ENCODE data around the gene IQCE. TPM values are rescaled to one million over a fixed set of nuclear protein-coding genes. Genes with fewer than 3 reads are reported as not detected.
"Not testable (repeated sequence)": the region's sequence is repeated elsewhere in the genome, so short reads cannot be mapped to it uniquely, and the experiment has no call there.

Gene IQCE
- total RNA-seq, 1 donor from 2014 or later, result 5.2 TPM

- Histone ChIP-seq H3K27me3 (no peaks in the 10 kb centered on the region), H3K36me3 (peaks cover 4 to 13% of the 10 kb centered on the region in 2 donors), H3K9me3 (no peaks in the 10 kb centered on the region), H3K4me1 (no peaks in the 10 kb centered on the region), H3K27ac (no peak overlapping the region), H3K4me3 (no peak overlapping the region)
- no peak for DNase-seq (ENCODE audit: extremely low spot score in 2 of 2)
- intact Hi-C loops (cut with DNase I), result no loop called here
- no peak for TF ChIP-seq POLR2A (IDR thresholded peaks at IDR 0.05)
- no peak for TF ChIP-seq POLR2AphosphoS5 (IDR thresholded peaks at IDR 0.05; ENCODE audit: insufficient read depth in 1 of 2, low read depth in 1 of 2)
- TF ChIP-seq CTCF (IDR thresholded peaks at IDR 0.05), result no peak
Observed at GRCh38 chr7:2583798-2584580, 25.2 kb downstream of the IQCE start.

GRCh38 chr7:2585446-2585845, 26.7 kb downstream of the IQCE start:
- Histone ChIP-seq H3K4me3 (no peak overlapping the region), H3K9me3 (no peaks in the 10 kb centered on the region), H3K36me3 (peaks cover 4 to 24% of the 10 kb centered on the region in 2 donors), H3K27ac (no peak overlapping the region), H3K4me1 (no peaks in the 10 kb centered on the region), H3K27me3 (no peaks in the 10 kb centered on the region)
- intact Hi-C loops (cut with DNase I), result no loop called here
- no peak for TF ChIP-seq POLR2AphosphoS5 (IDR thresholded peaks at IDR 0.05; ENCODE audit: insufficient read depth in 1 of 2, low read depth in 1 of 2)
- no peak for TF ChIP-seq POLR2A (IDR thresholded peaks at IDR 0.05)
- no peak for TF ChIP-seq CTCF (IDR thresholded peaks at IDR 0.05)
- no peak for DNase-seq (ENCODE audit: extremely low spot score in 2 of 2)

- Histone ChIP-seq H3K4me1 (no peaks in the 10 kb centered on the region), H3K36me3 (peaks cover 4 to 33% of the 10 kb centered on the region in 2 donors), H3K9me3 (no peaks in the 10 kb centered on the region), H3K27me3 (no peaks in the 10 kb centered on the region), H3K27ac (no peak overlapping the region), H3K4me3 (no peak overlapping the region)
- no peak for DNase-seq (ENCODE audit: extremely low spot score in 2 of 2)
- intact Hi-C loops (cut with DNase I), result no loop called here
- TF ChIP-seq POLR2AphosphoS5 (IDR thresholded peaks at IDR 0.05; ENCODE audit: insufficient read depth in 1 of 2, low read depth in 1 of 2), result no peak
- TF ChIP-seq CTCF (IDR thresholded peaks at IDR 0.05), result no peak
- no peak for TF ChIP-seq POLR2A (IDR thresholded peaks at IDR 0.05)
Observed at GRCh38 chr7:2586326-2587020, 27.7 kb downstream of the IQCE start.

- intact Hi-C loops (cut with DNase I), result no loop called here
- H3K9me3 ChIP-seq, result no peaks in the 10 kb centered on the region
- no peak overlapping the region for H3K4me3 ChIP-seq
- H3K4me1 ChIP-seq, result no peaks in the 10 kb centered on the region
- no peaks in the 10 kb centered on the region for H3K27me3 ChIP-seq
- H3K36me3 ChIP-seq, result peaks cover 4 to 33% of the 10 kb centered on the region in 2 donors
- no peak overlapping the region for H3K27ac ChIP-seq
- TF ChIP-seq POLR2A (IDR thresholded peaks at IDR 0.05), result no peak
- no peak for DNase-seq (ENCODE audit: extremely low spot score in 2 of 2)
Observed at GRCh38 chr7:2587134-2587533, 28.4 kb downstream of the IQCE start.

- no peaks in the 10 kb centered on the region for H3K4me1 ChIP-seq
- no peak overlapping the region for H3K4me3 ChIP-seq
- no peaks in the 10 kb centered on the region for H3K9me3 ChIP-seq
- H3K27me3 ChIP-seq, result no peaks in the 10 kb centered on the region
- intact Hi-C loops (cut with DNase I), result no loop called here
- no peak for DNase-seq (ENCODE audit: extremely low spot score in 2 of 2)
- no peak overlapping the region for H3K27ac ChIP-seq
- no peak for TF ChIP-seq POLR2A (IDR thresholded peaks at IDR 0.05)
- no peak for TF ChIP-seq POLR2AphosphoS5 (IDR thresholded peaks at IDR 0.05; ENCODE audit: insufficient read depth in 1 of 2, low read depth in 1 of 2)
- H3K36me3 ChIP-seq, result peaks cover 4 to 37% of the 10 kb centered on the region in 2 donors
Observed at GRCh38 chr7:2587778-2588177, 29.0 kb downstream of the IQCE start.

- intact Hi-C loops (cut with DNase I), result no loop called here
- H3K36me3 ChIP-seq, result peaks cover 1 to 45% of the 10 kb centered on the region in 2 donors
- no peaks in the 10 kb centered on the region for H3K4me1 ChIP-seq
- no peak for DNase-seq (ENCODE audit: extremely low spot score in 2 of 2)
- no peak overlapping the region for H3K4me3 ChIP-seq
- TF ChIP-seq POLR2A (IDR thresholded peaks at IDR 0.05) (no peak), CTCF (IDR thresholded peaks at IDR 0.05) (no peak)
- no peaks in the 10 kb centered on the region for H3K9me3 ChIP-seq
- H3K27me3 ChIP-seq, result no peaks in the 10 kb centered on the region
- H3K27ac ChIP-seq, result no peak overlapping the region
Observed at GRCh38 chr7:2589341-2589740, 30.6 kb downstream of the IQCE start.

- H3K9me3 ChIP-seq; H3K27me3 ChIP-seq; intact Hi-C loops (cut with DNase I); H3K27ac ChIP-seq; DNase-seq (ENCODE audit: extremely low spot score in 2 of 2); H3K4me3 ChIP-seq; H3K4me1 ChIP-seq: not testable (repeated sequence)
- H3K36me3 ChIP-seq, result peaks cover 0 to 45% of the 10 kb centered on the region in 2 donors
Observed at GRCh38 chr7:2589941-2590340, 31.2 kb downstream of the IQCE start.
